NK-92 (cell line): ENCODE measurements around the gene TFCP2L1.
"Not testable (repeated sequence)": the region's sequence is repeated elsewhere in the genome, so short reads cannot be mapped to it uniquely, and the experiment has no call there.

Experiments used
- DNase-seq: peaks from one replicate; lab custom pipeline; 2025; ENCODE audit not compliant: unreplicated experiment; lab: John Stamatoyannopoulos, UW

TFCP2L1 gene

DNA sequence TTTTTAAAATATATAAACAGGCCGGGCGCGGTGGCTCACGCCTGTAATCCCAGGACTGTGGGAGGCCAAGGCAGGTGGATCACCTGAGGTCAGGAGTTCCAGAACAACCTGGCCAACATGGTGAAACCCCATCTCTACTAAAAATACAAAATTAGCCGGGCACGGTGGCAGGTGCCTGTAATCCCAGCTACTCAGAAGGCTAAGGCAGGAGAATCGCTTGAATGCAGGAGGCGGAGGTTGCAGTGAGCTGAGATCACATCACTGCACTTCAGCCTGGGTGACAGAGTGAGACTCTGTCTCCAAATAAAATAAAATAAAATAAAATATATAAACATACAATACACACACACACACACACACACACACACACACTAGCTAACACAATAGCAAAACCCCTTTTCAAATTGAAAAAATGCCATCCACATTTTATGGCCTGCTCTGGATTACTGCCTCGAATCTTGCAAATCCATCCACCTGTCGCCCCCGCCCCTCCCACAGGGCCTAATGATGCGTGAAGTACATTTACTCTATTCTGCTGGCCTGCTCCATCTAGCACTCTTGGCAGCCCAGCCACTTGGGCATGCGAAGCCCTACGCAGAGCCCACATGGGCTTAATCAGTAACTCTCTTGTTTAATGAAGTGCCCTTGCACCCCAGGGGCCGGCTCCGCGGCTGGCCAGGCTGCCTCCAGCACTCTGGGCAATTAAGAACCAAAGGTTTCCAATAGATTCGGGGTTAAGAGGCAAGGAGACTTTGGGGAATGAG, 57.4 kb downstream of the TFCP2L1 start:
- DNase-seq: not testable (repeated sequence)

DNA sequence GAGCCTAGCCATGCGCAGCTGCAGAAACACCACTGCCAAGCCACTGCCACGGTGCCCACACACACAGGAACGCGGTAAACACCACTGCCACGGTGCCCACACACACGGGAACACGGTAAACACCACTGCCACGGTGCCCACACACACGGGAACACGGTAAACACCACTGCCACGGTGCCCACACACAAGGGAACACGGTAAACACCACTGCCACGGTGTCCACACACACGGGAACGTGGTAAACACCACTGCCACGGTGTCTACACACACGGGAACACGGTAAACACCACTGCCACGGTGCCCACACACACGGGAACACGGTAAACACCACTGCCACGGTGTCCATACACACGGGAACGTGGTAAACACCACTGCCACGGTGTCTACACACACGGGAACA, 59.3 kb downstream of the TFCP2L1 start:
- not testable (repeated sequence) for DNase-seq

DNA sequence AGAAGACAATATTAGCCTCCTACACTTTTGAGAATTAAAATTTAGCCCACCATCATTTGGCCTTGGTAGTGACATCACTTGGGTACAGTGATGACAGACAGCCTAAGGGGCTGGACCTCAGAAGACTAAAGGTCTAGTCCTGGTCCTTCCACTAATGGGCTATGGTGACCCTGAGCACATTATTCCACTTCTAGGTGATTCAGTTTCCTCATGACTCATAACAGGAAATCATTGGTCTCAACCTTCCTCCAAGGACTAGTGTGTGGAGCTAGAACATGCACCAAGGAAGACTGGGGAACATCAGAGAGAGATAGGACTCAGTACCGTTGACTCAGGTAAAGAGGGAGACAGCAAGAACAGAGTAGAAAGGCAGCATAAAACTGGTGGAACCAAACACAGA, 64.0 kb downstream of the TFCP2L1 start:
- no peak for DNase-seq

DNA sequence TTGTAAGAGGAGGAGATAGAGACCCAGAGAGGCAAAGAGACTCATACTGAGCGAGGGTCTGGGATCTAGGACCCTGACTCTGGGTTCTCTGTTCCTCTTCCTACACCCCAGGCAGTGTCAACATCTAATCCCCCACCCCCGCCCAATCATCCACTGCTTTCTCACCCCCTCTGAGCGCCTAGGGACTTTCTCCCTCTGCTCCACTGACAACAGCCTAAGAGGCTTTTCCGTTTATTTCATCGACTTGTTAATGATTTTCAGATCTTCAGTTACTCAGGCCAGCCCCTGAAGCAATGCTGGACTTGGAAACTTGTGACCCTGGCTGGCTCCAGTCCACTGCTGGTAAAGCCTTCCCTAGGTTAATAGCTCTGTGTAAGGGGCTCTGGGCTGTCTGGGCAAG, 65.1 kb downstream of the TFCP2L1 start:
- no peak for DNase-seq

DNA sequence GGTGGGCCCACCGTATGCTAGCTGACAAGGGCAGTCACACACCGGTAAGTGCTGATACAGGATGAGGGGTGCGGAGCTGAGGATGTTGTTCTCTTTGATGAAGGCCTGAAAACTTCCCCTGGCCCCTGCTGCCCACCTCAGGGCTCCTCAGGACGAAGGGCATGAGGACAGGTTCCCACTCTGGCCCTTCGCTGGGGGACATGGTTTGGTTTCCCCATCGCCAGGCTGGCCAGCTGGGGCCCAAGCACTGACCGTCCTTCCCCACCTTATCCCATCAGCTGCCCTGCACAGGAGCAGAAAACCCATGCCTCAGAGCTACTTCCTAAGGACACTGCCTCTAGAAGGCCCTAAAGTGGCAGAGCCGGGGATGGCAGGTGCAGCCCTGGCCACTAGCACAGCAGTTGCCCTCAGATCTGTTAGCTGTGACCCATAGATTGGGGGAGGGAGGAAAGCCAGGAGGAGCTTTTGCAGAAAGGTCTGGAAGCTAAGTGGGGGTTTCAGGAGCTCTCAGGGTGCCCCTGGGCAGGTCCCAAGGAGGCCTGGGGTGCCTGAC, 66.5 kb downstream of the TFCP2L1 start:
- DNase-seq: no peak

DNA sequence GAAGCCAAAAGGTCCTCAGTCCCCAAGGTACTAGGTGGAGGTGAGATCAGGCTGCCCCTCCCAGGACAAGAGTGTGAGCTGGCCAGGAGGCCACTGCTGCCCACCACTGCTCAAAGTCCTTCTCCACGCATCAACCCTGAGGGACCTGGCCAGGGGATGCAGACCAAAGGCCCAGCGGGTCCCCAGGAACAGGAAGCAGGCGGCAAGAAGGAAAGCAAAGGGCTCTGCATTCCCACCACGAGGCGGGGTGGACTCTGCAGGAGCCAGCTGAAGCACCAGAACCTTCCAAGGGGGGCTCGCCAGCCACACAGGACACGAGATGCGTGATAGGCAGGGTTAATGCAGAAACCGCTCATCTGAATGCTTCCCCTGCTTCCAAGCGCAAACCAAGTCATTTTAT, 67.4 kb downstream of the TFCP2L1 start:
- no peak for DNase-seq

DNA sequence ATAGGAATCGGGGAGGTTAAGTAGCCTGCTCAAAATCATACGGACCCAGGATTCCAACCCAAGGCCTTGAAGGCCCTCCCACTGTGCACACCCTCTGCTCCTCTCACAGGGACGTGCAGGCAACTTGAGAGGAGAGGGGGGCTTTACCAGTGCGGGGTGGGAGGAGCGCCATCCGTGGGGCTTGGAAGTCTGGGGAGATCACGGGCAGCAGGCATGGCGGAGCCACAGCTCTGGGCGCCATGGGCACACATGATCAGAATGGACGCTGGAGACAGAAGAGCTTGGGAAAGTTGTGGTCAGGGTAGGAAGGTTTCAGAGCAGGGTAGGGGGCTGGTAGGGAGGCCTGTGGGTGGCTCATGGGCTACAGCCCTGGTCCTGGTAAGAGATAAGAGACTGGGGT, 70.7 kb downstream of the TFCP2L1 start:
- DNase-seq: no peak

DNA sequence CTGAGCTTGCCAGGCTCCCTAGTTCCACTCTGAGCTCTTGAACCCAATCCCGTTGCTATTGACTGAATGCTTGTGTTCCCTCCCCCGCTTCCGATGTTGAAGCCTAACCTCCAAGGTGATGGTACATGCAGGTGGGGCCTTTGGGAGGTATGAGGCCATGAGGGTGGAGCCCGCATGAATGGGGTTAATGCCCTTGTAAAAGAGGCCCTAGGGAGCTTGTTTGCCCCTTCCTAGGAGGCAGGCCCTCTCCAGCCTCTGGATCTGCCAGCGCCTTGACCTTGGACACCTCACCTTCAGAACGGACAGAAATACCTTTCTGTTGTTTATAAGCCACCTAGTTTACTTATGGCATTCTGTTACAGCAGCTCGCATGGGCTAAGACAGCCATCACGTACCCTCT, 71.6 kb downstream of the TFCP2L1 start:
- DNase-seq: no peak

DNA sequence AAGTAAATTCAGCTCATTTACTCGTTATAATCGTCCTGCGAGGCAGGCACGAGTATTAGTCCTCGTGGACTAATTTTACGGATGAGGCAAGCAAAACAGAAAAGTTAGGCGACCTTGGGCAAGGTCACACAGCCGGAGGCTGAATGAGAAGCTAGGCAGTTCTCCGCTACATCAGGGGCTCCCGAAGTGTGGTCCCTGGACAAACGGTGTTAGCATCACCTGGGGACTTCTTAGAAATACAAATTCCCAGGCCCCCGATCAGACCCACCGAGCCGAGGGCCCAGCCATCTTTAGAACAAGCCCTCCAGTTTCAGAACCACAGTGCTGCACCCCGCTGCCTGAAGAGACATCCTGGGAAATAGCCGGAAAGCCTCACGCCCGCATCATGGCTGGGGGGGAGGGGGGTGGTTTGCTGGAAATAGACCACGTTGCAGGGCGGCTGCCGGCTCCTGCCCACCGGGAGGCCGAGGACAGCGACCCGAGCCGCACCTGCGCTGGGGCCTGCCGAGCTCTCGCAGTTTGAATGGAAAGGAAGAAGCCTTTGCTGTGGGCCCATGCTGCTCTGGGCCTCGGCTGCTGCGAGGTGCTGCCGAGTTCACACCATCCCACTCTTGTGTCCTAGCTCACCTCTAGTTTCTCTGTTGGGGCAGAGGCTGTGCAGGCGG, 72.2 kb downstream of the TFCP2L1 start:
- DNase-seq: no peak

DNA sequence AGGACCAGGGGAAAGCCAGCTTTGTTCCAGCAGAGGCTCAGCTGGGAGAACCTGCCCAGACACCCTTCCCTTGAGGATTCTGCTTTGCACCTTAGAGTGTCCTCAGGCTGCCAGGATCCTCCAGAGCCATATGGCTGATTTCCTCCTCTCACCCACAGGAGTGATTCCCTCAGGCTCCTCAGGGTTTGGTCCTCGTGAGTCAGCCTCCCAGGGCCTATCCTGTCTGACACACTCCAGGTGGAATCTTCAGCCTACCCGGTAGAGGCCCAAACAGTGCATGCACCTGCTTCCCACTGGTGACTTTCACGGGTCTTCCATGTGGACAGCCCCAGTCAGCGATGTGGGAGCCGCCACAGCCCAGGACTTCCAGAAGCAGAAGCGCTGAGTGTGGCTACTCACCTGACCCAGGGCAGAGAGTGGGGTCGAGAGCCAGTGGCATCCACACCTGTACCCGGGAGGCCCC, 73.3 kb downstream of the TFCP2L1 start:
- no peak for DNase-seq

DNA sequence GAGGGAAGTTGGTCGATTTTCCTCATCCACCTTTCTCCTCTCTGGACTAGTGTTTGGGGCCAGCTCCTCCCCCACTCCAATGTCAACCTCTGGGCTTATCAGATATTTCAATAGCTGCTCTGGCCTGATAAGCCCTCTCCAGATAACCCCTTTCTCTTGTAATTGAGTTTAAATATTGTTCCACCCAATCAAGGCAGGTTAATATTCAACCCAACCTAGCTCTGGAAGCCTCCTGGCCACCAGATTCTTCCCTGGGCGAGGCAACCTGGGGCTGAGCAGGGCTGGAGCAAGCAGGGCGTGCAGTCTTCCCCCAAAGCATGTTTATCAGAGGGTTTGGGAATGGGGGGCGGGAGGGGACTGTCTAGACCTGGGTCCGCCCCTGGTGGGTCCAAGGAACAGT, 73.8 kb downstream of the TFCP2L1 start:
- no peak for DNase-seq

DNA sequence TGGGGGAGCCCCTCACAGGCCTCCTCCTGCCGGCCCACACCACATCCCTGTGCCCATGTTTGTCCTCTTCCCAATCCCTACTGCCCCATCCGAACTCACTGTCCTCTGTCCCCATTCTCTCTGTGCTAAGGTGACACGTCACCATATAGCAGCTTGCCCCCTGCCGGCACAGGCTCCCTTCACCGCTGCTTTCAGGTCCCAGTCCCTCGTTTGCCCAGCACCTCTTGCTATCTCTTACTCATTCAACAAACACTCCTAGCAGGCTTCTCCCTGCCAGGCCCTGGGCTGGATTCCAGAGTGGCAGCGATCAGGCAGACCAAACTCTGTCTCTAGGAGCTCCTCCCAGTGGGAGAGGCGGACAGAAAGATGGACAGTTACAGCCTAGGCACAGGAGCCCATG, 74.3 kb downstream of the TFCP2L1 start:
- no peak for DNase-seq

DNA sequence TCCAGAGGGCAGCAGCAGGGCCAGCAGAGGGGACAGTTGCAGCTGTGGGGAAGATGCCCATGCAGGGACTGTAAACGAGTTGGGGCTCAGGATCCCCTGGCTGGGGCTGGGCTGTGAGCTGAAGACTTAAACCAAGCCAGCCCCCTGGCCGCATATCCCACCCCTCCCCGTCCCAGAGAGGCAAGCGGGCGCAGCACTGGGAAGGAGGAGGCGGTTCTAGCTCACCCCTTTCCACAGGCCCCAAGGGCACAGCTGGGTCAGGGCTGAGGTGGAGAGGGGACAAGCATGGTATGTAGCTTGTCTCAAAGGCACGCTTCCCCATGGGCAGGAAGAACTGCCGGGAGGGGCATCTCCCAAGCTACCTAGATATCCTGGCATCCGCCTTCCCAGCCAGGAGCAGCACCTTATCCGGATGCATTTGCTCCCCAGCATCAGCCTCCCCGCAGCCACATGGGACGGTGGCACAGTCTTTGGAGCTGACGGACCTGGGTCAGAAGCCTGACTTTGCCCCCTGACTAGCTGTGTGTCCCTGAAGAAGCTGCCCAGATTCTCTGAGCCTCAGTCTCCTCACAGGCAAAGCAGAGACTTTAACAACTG, 75.9 kb downstream of the TFCP2L1 start:
- DNase-seq: no peak

DNA sequence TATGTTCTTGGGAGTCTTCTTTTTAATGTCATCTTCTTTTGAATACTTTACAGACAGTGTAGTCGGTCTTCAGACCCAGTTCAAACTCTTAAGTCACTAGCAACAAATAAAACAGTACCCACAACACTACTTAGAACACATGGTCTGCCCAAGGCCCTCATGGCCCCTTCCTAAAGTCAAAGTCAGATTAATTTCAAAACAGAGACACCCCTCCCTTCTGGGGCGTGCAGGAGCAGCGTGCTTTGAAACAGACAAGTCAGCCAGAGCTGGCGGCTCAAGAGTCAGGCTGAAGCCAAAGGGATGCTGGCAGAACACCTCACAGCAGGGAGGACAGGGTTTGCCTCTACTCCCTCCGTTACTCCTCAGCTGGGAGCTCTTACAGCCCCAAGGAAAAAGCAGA, 77.5 kb downstream of the TFCP2L1 start:
- DNase-seq: no peak

DNA sequence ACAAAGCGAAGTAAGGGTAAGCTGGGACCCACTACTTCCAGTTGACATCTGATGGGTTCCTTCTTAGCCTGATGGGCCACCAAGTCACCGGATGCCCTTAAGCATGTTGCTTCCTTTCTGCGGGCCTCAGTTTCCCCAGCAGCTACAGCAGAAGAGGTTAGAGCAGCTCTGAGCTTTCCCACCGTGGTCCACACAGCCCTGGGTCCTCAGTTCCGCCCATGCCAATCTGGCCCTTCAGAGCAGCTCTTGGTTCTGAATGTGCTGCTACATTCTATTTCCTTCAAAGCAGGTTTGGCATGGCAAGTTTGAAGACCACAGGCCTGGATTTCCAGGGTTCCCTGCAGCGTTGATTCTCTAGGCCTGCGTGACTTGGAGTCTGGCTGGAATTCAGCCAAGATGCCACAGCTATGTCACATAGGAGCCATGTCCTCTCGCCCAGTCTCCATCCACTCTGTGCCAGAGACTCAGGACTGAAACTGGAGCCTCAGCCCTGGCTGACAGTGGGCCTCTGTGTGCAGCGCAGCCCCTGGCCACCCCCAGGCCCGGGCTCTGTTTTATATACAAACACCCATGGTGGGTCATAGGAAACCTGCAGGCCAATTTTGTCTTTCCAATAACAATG, 79.6 kb downstream of the TFCP2L1 start:
- no peak for DNase-seq

DNA sequence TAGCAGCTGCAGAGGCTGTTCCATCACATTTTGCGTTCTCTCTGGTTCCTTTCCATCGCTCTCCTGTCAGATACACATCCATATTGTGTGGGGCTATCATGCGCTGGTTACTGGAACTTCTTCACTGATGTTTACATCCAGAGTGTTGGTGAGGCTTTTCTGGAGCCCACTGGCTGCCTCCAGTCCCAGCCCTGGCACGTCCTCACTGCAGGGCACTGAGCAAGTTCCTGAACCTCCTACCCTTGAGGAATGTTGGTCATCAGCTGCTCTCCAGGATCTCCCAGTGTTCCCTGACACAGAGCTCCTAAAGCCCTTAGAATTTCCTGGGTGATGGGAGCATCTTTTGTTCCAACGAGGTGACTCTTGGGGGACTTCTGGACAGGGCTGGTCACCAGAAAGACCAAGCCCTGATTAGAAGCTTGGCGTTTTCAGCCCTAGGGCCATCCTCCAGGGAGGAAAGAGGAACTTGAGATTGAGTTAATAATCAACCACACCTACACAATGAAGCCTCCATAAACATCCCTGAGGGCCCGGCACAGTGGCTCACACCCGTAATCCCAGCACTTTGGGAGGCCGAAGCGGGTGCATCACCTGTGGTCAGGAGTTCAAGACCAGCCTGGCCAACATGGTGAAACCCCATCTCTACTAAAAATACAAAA, 81.3 kb downstream of the TFCP2L1 start:
- DNase-seq: no peak

DNA sequence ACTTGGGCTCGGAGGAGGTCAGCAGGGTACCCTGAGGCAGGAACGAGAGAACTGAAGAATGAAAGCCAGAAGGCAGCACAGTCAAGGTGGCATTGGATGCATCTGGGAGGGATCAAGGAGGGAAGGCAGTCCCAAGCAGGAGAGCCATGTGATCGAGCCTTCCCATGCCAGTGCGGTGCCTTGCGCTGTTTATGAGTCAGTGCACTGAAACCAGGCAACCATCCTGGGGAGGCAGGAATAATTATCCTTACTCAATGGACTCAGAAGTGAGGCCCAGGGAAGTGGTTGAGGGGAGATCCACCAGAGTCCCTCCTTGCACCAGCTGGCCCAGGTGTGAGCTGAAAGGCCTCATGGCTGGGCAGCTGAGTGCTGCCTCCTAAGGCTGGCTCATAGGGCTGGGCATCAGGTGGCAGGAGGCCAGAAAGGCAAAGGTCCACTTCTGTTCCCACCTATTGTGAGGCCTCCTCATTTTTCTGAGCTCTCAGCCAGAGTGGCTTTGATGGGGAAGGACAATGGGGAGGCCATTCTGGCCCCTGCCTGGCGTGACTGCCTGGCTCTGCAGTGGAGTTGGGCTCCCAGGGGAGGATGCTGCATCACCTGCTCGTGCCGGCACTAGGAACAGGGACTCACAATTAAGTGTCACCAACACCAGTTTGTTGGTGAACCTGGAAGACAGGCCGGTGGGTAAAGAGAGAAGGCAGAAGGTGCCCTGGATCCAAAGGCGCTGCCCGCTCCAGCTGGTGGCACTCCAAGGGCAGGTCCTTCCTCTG, 82.3 kb downstream of the TFCP2L1 start:
- DNase-seq: no peak

DNA sequence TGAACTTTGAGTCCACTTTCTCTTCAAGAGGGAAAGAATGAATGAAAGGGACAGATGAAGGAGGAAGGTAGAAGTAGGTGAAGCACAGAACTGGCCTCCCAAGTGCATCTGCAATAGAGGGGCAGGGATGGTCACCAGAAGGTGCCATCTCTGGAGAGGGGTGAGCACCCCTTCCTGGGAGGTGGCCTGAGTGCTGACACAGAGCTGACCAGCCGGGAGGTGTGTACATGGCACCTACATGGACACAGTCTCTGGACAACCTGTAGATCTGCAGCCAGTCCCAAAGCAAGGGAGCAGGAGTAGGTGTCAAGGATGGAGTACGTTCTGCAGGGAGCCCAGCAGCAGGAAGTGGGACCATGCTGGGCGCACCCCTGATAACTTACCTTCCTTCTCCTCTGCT, 83.2 kb downstream of the TFCP2L1 start:
- no peak for DNase-seq

DNA sequence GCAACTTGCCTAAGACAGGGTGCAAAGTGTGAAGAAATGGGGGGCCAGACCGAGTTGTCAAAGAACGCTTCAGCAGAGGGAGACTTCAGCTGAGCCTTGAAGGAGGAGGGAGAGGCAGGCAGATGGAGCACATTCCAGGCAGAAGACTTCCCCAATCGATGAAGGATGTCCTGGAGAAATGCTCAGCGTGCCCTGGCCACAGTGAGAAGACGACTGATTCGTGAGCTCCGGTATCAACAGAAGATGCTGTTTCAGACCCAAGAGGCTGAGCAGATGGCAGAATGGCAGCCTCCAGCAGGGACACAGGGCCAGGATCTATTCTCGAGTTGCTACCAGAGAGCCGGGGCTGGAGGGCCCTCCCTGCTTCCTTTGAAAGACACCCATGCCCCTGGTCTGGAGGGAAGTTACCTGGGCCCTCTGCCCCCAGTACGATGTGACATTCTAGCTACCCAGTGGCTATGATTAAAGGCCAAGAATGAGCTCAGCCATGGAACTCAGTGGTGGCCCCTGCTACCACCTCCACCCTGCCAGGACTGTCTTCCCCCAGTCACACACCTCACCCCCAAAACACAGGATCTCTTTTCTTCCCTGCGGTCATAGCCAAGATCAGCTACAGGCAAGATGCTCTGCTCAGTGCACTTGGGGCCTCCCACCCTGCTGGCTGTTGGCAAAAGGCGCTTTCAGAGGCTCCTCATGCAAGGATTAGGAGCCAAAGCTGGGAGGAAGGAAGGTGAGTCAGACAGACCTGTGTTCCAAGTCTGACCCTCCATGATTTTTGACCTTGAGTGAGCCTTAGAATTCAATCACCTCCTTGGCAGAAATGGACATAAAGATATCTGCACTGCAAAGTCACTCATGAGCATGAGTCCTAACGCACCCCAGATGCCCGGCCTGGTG, 84.3 kb downstream of the TFCP2L1 start:
- DNase-seq: no peak
